DOHH2 (cell line): ENCODE data around the gene PDILT.

ENCODE experiments used
- EZH2phosphoT487 ChIP-seq: fragments of 200-600 bp; sonication (generic); IDR thresholded peaks from 2 replicates; pipeline ENCODE4 v1.6.1; 2017; ENCODE audit warnings: borderline replicate concordance, mild to moderate bottlenecking, antibody characterized with exemption, low read length, moderate library complexity, mixed read lengths
- TF ChIP-seq, protein P1 (sequence below): fragments of 200-600 bp; sonication (generic); IDR thresholded peaks from one replicate; pipeline ENCODE4 v1.5.1; 2014; ENCODE audit warnings: antibody characterized with exemption, mild to moderate bottlenecking, low read depth, low read length; ENCODE audit not compliant: poor library complexity, severe bottlenecking

- TF ChIP-seq EZH2phosphoT487: no peak
- TF ChIP-seq, protein P1, sequence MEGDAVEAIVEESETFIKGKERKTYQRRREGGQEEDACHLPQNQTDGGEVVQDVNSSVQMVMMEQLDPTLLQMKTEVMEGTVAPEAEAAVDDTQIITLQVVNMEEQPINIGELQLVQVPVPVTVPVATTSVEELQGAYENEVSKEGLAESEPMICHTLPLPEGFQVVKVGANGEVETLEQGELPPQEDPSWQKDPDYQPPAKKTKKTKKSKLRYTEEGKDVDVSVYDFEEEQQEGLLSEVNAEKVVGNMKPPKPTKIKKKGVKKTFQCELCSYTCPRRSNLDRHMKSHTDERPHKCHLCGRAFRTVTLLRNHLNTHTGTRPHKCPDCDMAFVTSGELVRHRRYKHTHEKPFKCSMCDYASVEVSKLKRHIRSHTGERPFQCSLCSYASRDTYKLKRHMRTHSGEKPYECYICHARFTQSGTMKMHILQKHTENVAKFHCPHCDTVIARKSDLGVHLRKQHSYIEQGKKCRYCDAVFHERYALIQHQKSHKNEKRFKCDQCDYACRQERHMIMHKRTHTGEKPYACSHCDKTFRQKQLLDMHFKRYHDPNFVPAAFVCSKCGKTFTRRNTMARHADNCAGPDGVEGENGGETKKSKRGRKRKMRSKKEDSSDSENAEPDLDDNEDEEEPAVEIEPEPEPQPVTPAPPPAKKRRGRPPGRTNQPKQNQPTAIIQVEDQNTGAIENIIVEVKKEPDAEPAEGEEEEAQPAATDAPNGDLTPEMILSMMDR: no peak
Measured at GRCh38 chr16:20344611-20345010, 59.9 kb downstream of the PDILT start.
